ENCODE measurements around the gene EPHA2.

DNA sequence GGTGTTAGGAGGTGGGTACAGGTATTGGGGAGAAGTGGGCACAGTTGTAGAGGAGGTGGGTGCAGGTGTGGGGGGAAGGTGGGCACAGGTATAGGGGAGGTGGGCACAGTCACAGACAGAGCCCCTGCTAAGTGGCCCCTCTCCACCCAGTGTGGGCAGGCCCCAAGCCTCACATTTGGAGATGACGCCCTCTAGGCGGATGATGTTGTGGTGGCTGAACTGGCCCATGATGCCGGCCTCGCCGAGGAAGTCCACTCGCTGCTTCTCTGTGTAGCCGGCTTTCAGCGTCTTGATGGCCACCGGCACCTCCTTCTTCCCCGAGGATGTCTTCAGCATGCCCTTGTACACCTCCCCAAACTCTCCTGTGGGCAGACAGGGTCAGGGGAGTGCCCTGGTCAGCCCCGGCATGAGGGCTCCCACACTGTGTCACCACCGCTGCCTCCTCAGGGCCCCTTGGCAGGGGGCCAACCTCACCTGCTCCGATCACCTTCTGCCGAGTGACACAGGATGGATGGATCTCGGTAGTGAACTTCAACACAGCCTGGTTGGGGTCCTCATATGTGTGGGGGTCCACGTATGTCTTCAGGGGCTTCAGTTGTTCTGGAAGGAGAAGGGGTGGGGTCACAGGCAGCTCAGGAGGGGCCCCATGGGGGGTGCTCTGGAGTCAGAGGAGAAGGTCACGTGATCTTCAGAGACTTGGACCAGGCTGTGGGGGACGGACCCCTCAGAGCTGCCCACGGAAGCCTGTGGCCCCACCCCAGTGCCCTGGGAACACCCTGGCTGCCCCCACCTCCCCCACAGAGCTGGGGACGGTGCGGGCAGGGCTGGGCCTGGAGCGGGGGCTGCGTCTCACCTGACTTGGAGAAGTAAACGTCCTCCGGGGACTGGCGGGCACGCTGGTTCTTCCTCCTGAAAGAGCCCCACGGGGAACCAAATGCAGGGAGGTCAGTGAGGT is 22.6 kb downstream of the EPHA2 start:
- TF ChIP-seq CTCF (conservative IDR thresholded peaks at IDR 0.05; ENCODE audit: low read length) (no peak), EZH2phosphoT487 (IDR thresholded peaks at IDR 0.05; ENCODE audit: borderline replicate concordance, low read depth, low read length) (no peak)

All from OCI-LY7 (cell line).